IMR-90 (cell line): Measurements from ENCODE around the gene LYPD6B. TPM values are rescaled to one million over a fixed set of nuclear protein-coding genes. Genes with fewer than 3 reads are reported as not detected.

Experiments
- ATAC-seq: fragments of 200-7000 bp; cut with Tn5 transposase; 2 replicates; pipeline ENCODE4 v1.9.1; 2020; ENCODE audit warnings: low read depth, mild to moderate bottlenecking, moderate library complexity
- BruUV-seq: library from RNA; stranded (reverse); fragments of 400-500 nt; replicated peaks from 2 replicates; lab custom pipeline; 2021; lab: Mats Ljungman, UMichigan
- CTCF ChIA-PET: fragments of 300-600 bp; formaldehyde crosslinking; extraction: SDS; loops from one replicate; lab custom pipeline; 2021; ENCODE audit warnings: antibody characterized with exemption; lab: Yijun Ruan, JAX
- POLR2A ChIA-PET: fragments of 300-600 bp; sonication (Branson Sonifier 250); formaldehyde crosslinking; loops from one replicate; lab custom pipeline; 2022; ENCODE audit warnings: antibody characterized with exemption; ENCODE audit not compliant: unreplicated experiment; lab: Charles Lee
- DNase-seq: peaks from one replicate; pipeline ENCODE4 v3.0.0; 2013
- H2AFZ ChIP-seq: replicated peaks from 2 replicates; pipeline ENCODE3; 2013; ENCODE audit warnings: low read length, mild to moderate bottlenecking; ENCODE audit not compliant: poor library complexity
- H2AK5ac ChIP-seq: 2 replicates; pipeline ENCODE4 v1.6.1; 2013; ENCODE audit warnings: low read depth, low read length, inconsistent platforms
- H2AK9ac ChIP-seq: replicated peaks from 2 replicates; pipeline ENCODE3; 2013; ENCODE audit warnings: mild to moderate bottlenecking, low read depth, low read length, moderate library complexity; ENCODE audit not compliant: poor library complexity
- H2BK120ac ChIP-seq: 2 replicates; pipeline ENCODE4 v1.6.1; 2013; ENCODE audit warnings: low read depth, low read length, inconsistent platforms
- H2BK15ac ChIP-seq: 3 replicates; pipeline ENCODE4 v1.6.1; 2013; ENCODE audit warnings: low read depth, low read length, inconsistent platforms
- H2BK20ac ChIP-seq: 2 replicates; pipeline ENCODE4 v1.6.1; 2013; ENCODE audit warnings: low read depth, mild to moderate bottlenecking, inconsistent platforms, low read length, moderate library complexity
- H2BK5ac ChIP-seq: 2 replicates; pipeline ENCODE4 v1.6.1; 2013; ENCODE audit warnings: mild to moderate bottlenecking, low read depth, low read length, inconsistent platforms; ENCODE audit not compliant: poor library complexity, severe bottlenecking
- H3K14ac ChIP-seq: replicated peaks from 2 replicates; pipeline ENCODE4 v1.6.1; 2013; ENCODE audit warnings: low read depth, low read length, inconsistent platforms
- H3K18ac ChIP-seq: 2 replicates; pipeline ENCODE4 v1.6.1; 2013; ENCODE audit warnings: low read depth, low read length, control low read depth
- H3K23ac ChIP-seq: 2 replicates; pipeline ENCODE4 v1.6.1; 2013; ENCODE audit warnings: low read depth, low read length, inconsistent platforms
- H3K27ac ChIP-seq: 2 replicates; pipeline ENCODE4 v1.5.1; 2013; ENCODE audit warnings: mild to moderate bottlenecking, control low read depth, low read length; ENCODE audit not compliant: insufficient read depth
- H3K27me3 ChIP-seq: 2 replicates; pipeline ENCODE4 v1.6.1; 2013; ENCODE audit warnings: low read length; ENCODE audit not compliant: control insufficient read depth, insufficient read depth
- H3K36me3 ChIP-seq: 2 replicates; pipeline ENCODE4 v1.6.1; 2013; ENCODE audit warnings: low read length, mixed read lengths; ENCODE audit not compliant: control insufficient read depth, insufficient read depth
- H3K4ac ChIP-seq: 2 replicates; pipeline ENCODE4 v1.6.1; 2013; ENCODE audit warnings: low read depth, low read length, inconsistent platforms
- H3K4me1 ChIP-seq: 2 replicates; pipeline ENCODE4 v1.6.1; 2013; ENCODE audit warnings: low read length, mixed read lengths; ENCODE audit not compliant: control insufficient read depth, insufficient read depth
- H3K4me2 ChIP-seq: 2 replicates; pipeline ENCODE4 v1.6.1; 2013; ENCODE audit warnings: low read depth, mild to moderate bottlenecking, control low read depth, low read length, moderate library complexity
- H3K4me3 ChIP-seq: 2 replicates; pipeline ENCODE4 v1.5.1; 2013; ENCODE audit warnings: low read depth, mild to moderate bottlenecking, control low read depth, low read length, moderate library complexity; ENCODE audit not compliant: insufficient read depth
- H3K56ac ChIP-seq: 2 replicates; pipeline ENCODE4 v1.6.1; 2013; ENCODE audit warnings: low read length, inconsistent platforms; ENCODE audit not compliant: insufficient read depth; ENCODE audit errors: extremely low read depth
- H3K79me1 ChIP-seq, 2 experiments: 2 replicates each; pipeline ENCODE4 v1.6.1; 2013; ENCODE audit warnings: low read length in 2 of 2, inconsistent platforms in 1 of 2, low read depth in 1 of 2
- H3K9ac ChIP-seq: 2 replicates; pipeline ENCODE4 v1.6.1; 2013; ENCODE audit warnings: low read depth, low read length, control low read depth
- H3K9me1 ChIP-seq: 2 replicates; pipeline ENCODE4 v1.6.1; 2013; ENCODE audit warnings: low read length, inconsistent platforms; ENCODE audit not compliant: insufficient read depth
- H3K9me3 ChIP-seq: 2 replicates; pipeline ENCODE4 v1.6.1; 2013; ENCODE audit warnings: low read length; ENCODE audit not compliant: control insufficient read depth, insufficient read depth
- H4K20me1 ChIP-seq: 2 replicates; pipeline ENCODE4 v1.6.1; 2013; ENCODE audit warnings: low read length, inconsistent platforms; ENCODE audit not compliant: insufficient read depth
- H4K5ac ChIP-seq: 2 replicates; pipeline ENCODE4 v1.6.1; 2013; ENCODE audit warnings: mild to moderate bottlenecking, low read depth, low read length, control low read depth
- H4K8ac ChIP-seq, 2 experiments: 2 replicates each; pipeline ENCODE4 v1.6.1; 2013; ENCODE audit warnings: low read depth in 2 of 2, low read length in 2 of 2, control low read depth in 1 of 2, inconsistent platforms in 1 of 2
- H4K91ac ChIP-seq: 2 replicates; pipeline ENCODE4 v1.6.1; 2013; ENCODE audit warnings: low read depth, low read length, inconsistent platforms; ENCODE audit not compliant: insufficient read depth
- FOS ChIP-seq: fragments of 150-350 bp; IDR thresholded peaks from 2 replicates; pipeline ENCODE4 v1.6.1; 2016; ENCODE audit warnings: low read depth, low read length
- NFE2L2 ChIP-seq: fragments of 150-350 bp; IDR thresholded peaks from 2 replicates; pipeline ENCODE4 v1.6.1; 2016; ENCODE audit warnings: low read depth, mild to moderate bottlenecking, low read length
- WGBS, 2 experiments: methylation state at CpG; one replicate each; pipeline versions ENCODE4 v1.1.5 to v1.1.7; 2013; ENCODE audit warnings: missing lambda C conversion rate in 2 of 2; ENCODE audit not compliant: insufficient read length in 1 of 2; ENCODE audit errors: extremely low coverage in 2 of 2; 5-methylcytosine and 5-hydroxymethylcytosine counted together
- dilution Hi-C: fragments of 300-500 bp; cut with HindIII; formaldehyde crosslinking; loops from one replicate; pipeline ENCODE4 v1.14.3; 2018; ENCODE audit warnings: low sequenced_read_pairs; ENCODE audit not compliant: unreplicated experiment
- in situ Hi-C: fragments of 300-500 bp; cut with MboI; formaldehyde crosslinking; loops from 3 replicates; pipeline ENCODE4 v1.14.3; 2019; ENCODE audit warnings: low sequenced_read_pairs, inconsistent platforms, mixed read lengths
- intact Hi-C: fragments of 100-400 bp; cut with micrococcal nuclease; formaldehyde crosslinking; loops from 2 replicates; pipeline ENCODE4 v1.10.0; 2022
- polyA plus RNA-seq, 3 experiments: library from polyadenylated mRNA; depleted of rRNA; stranded (reverse); fragments of >200 nt; gene quantifications; 2 replicates each; pipeline ENCODE4 v1.2.3, GENCODE V29; 2012; ENCODE audit warnings: low replicate concordance in 1 of 3
- total RNA-seq: library from RNA; depleted of rRNA; stranded (reverse); fragments of >200 nt; gene quantifications from 2 replicates; pipeline ENCODE4 v1.2.3, GENCODE V29; 2012
- TF ChIP-seq, protein P1 (sequence below): fragments of 150-350 bp; IDR thresholded peaks from 2 replicates; pipeline ENCODE4 v1.6.1; 2016; ENCODE audit warnings: low read depth, mild to moderate bottlenecking, low read length, moderate library complexity, borderline replicate concordance

LYPD6B gene
- total and polyA plus RNA-seq, 2 of the 4 experiments (the other 2 are of a cell fraction), result 0.05 TPM; not detected in 1

DNA sequence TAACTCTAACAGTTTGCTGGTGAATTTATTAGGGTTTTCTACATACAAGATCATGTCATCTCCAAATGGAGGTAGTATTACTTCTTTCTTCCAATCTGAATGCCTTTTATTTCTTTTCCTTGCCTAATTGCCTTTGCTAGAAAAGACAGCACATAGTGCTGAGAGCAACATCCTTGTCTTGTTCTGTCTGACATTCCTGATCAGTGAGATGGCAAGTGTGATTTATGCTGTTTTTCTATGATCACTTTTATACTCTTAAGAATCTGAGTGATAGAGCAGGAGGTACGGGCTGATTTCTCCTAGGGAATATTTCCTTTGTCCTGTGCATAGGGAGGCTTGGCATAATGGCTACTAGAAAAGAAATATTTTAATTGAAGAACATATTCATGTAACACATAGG, 17.3 kb downstream of the LYPD6B start:
- Histone ChIP-seq H3K9me3 (no peaks in the 10 kb centered on the region), H3K4me1 (no peaks in the 10 kb centered on the region; the same call in 1 of the 2 replicates), H3K23ac (no peak overlapping the region), H3K18ac (no peak overlapping the region), H2AK5ac (no peak overlapping the region), H3K4me2 (no peak overlapping the region), H2BK5ac (no peak overlapping the region), H3K36me3 (no peaks in the 10 kb centered on the region), H3K9me1 (peaks cover 2% of the 10 kb centered on the region; the same call in 1 of the 2 replicates), H4K5ac (no peak overlapping the region), H3K4ac (no peak overlapping the region), H2AK9ac (no peak overlapping the region), H2BK15ac (no peak overlapping the region), H3K27ac (no peak overlapping the region), H3K79me1 (no peaks in the 10 kb centered on the region), H2BK120ac (no peak overlapping the region), H3K9ac (no peak overlapping the region), H2BK20ac (no peak overlapping the region), H3K4me3 (no peak overlapping the region), H3K56ac (no peak overlapping the region), H2AFZ (no peak overlapping the region), H4K8ac (no peak overlapping the region), H3K14ac (no peak overlapping the region), H4K91ac (no peak overlapping the region), H3K27me3 (no peaks in the 10 kb centered on the region), H4K20me1 (no peaks in the 10 kb centered on the region)
- CTCF ChIA-PET, result no interaction called here
- BruUV-seq, result no TSS peak
- in situ Hi-C loops (no loop called here), dilution Hi-C loops (no loop called here), intact Hi-C loops (no loop called here)
- DNase-seq, result no peak
- no CpG with 5 or more reads among the region's 1 CpG for WGBS, 2 experiments
- POLR2A ChIA-PET, result no interaction called here
- ATAC-seq, result no peak
- TF ChIP-seq, protein P1, sequence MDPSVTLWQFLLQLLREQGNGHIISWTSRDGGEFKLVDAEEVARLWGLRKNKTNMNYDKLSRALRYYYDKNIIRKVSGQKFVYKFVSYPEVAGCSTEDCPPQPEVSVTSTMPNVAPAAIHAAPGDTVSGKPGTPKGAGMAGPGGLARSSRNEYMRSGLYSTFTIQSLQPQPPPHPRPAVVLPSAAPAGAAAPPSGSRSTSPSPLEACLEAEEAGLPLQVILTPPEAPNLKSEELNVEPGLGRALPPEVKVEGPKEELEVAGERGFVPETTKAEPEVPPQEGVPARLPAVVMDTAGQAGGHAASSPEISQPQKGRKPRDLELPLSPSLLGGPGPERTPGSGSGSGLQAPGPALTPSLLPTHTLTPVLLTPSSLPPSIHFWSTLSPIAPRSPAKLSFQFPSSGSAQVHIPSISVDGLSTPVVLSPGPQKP, result no peak
- TF ChIP-seq NFE2L2, result no peak
- TF ChIP-seq FOS, result no peak
